SJCRH30 (cell line): Measurements from ENCODE around the gene HOXA7. TPM values are rescaled to one million over a fixed set of nuclear protein-coding genes. Genes with fewer than 3 reads are reported as not detected.

ENCODE experiments used
- DNase-seq, 2 experiments: peaks; one replicate each; pipeline ENCODE4 v3.0.0-alpha.2; 2015 to 2020
- H3K27ac ChIP-seq: fragments of 250-450 bp; sonication (Bioruptor Pico); 2 replicates; pipeline ENCODE4 v1.5.1; 2020; ENCODE audit warnings: mild to moderate bottlenecking, moderate library complexity
- H3K27me3 ChIP-seq: fragments of 250-450 bp; sonication (Bioruptor Pico); 2 replicates; pipeline ENCODE4 v1.5.1; 2020; ENCODE audit warnings: mild to moderate bottlenecking, moderate library complexity
- H3K36me3 ChIP-seq: fragments of 250-450 bp; sonication (Bioruptor Pico); 2 replicates; pipeline ENCODE4 v1.5.1; 2020; ENCODE audit warnings: mild to moderate bottlenecking, moderate library complexity
- H3K4me1 ChIP-seq: fragments of 250-450 bp; sonication (Bioruptor Pico); 2 replicates; pipeline ENCODE4 v1.5.1; 2020; ENCODE audit warnings: mild to moderate bottlenecking, moderate library complexity
- H3K4me3 ChIP-seq: fragments of 250-450 bp; sonication (Bioruptor Pico); 2 replicates; pipeline ENCODE4 v1.5.1; 2020; ENCODE audit warnings: mild to moderate bottlenecking, moderate library complexity
- H3K9me3 ChIP-seq: fragments of 250-450 bp; sonication (Bioruptor Pico); replicated peaks from 2 replicates; pipeline ENCODE4 v1.5.1; 2020; ENCODE audit warnings: mild to moderate bottlenecking, moderate library complexity
- total RNA-seq: library from RNA; depleted of rRNA; stranded (reverse); fragments of >200 nt; shearing (Covaris generic); gene quantifications from 2 replicates; pipeline ENCODE4 v1.2.3, GENCODE V29; 2014

The HOXA7 gene
- total RNA-seq, 1 experiment from 2014 or later, result 40.4 TPM

GRCh38 chr7:27148031-27148755 is 8.3 kb downstream of the HOXA7 start:
- Histone ChIP-seq H3K4me3 (no peak overlapping the region), H3K4me1 (no peaks in the 10 kb centered on the region), H3K9me3 (no peaks in the 10 kb centered on the region), H3K36me3 (no peaks in the 10 kb centered on the region), H3K27ac (no peak overlapping the region), H3K27me3 (no peaks in the 10 kb centered on the region)
- no peak for DNase-seq

- no peaks in the 10 kb centered on the region for H3K9me3 ChIP-seq
- no peaks in the 10 kb centered on the region for H3K27me3 ChIP-seq
- H3K27ac ChIP-seq, result no peak within 1 kb of the TSS
- no peak within 1 kb of the TSS for H3K4me3 ChIP-seq
- H3K36me3 ChIP-seq, result no peaks in the 10 kb centered on the region
- H3K4me1 ChIP-seq, result no peaks in the 10 kb centered on the region
- DNase-seq, result no peak
Measured at GRCh38 chr7:27147199-27148030, 9.1 kb downstream of the HOXA7 start, which contains the start of gene HOXA6. Gene HOXA6, minus strand, starts transcription at chr7:27147774. Its CDS starts 25 bp downstream, at chr7:27147749.

- H3K27me3 ChIP-seq, result no peaks in the 10 kb centered on the region
- no peaks in the 10 kb centered on the region for H3K4me1 ChIP-seq
- DNase-seq, result no peak
- H3K4me3 ChIP-seq, result no peak overlapping the region
- H3K36me3 ChIP-seq, result no peaks in the 10 kb centered on the region
- no peak overlapping the region for H3K27ac ChIP-seq
- no peaks in the 10 kb centered on the region for H3K9me3 ChIP-seq
Measured at GRCh38 chr7:27146491-27147198, 9.8 kb downstream of the HOXA7 start.

- Histone ChIP-seq H3K4me1 (no peaks in the 10 kb centered on the region), H3K4me3 (no peak overlapping the region), H3K9me3 (no peaks in the 10 kb centered on the region), H3K27ac (no peak overlapping the region), H3K27me3 (no peaks in the 10 kb centered on the region), H3K36me3 (no peaks in the 10 kb centered on the region)
- DNase-seq, result no peak
Measured at GRCh38 chr7:27145914-27146412, 10.5 kb downstream of the HOXA7 start.

GRCh38 chr7:27145165-27145913 is 11.1 kb downstream of the HOXA7 start:
- Histone ChIP-seq H3K4me3 (no peak overlapping the region), H3K4me1 (no peaks in the 10 kb centered on the region), H3K27me3 (no peaks in the 10 kb centered on the region), H3K9me3 (no peaks in the 10 kb centered on the region), H3K36me3 (no peaks in the 10 kb centered on the region), H3K27ac (no peak overlapping the region)
- no peak for DNase-seq

- H3K27me3 ChIP-seq, result no peaks in the 10 kb centered on the region
- H3K4me3 ChIP-seq, result no peak overlapping the region
- no peak for DNase-seq
- H3K36me3 ChIP-seq, result no peaks in the 10 kb centered on the region
- H3K9me3 ChIP-seq, result no peaks in the 10 kb centered on the region
- no peaks in the 10 kb centered on the region for H3K4me1 ChIP-seq
- H3K27ac ChIP-seq, result no peak overlapping the region
Measured at GRCh38 chr7:27144781-27145164, 11.7 kb downstream of the HOXA7 start.

GRCh38 chr7:27143950-27144780 is 12.3 kb downstream of the HOXA7 start:
- no peaks in the 10 kb centered on the region for H3K36me3 ChIP-seq
- peak overlapping the region; percentile 73; the same call in 1 of the 2 replicates for H3K4me3 ChIP-seq
- H3K27me3 ChIP-seq, result no peaks in the 10 kb centered on the region
- no peaks in the 10 kb centered on the region for H3K4me1 ChIP-seq
- DNase-seq, result no peak
- H3K9me3 ChIP-seq, result no peaks in the 10 kb centered on the region
- no peak overlapping the region for H3K27ac ChIP-seq

GRCh38 chr7:27143023-27143949 is 13.2 kb downstream of the HOXA7 start, which contains the start of gene HOXA5:
Gene HOXA5, minus strand, starts transcription at chr7:27143681. Its CDS starts 74 bp downstream, at chr7:27143607.
- Histone ChIP-seq H3K27me3 (no peaks in the 10 kb centered on the region), H3K9me3 (no peaks in the 10 kb centered on the region), H3K27ac (peak within 1 kb of the TSS; percentile 83), H3K4me1 (no peaks in the 10 kb centered on the region), H3K36me3 (no peaks in the 10 kb centered on the region), H3K4me3 (peak within 1 kb of the TSS; percentile 73)
- DNase-seq, result peak; percentile 91 to 95

GRCh38 chr7:27142580-27143022 is 13.9 kb downstream of the HOXA7 start:
- Histone ChIP-seq H3K36me3 (no peaks in the 10 kb centered on the region), H3K9me3 (no peaks in the 10 kb centered on the region), H3K27ac (peak overlapping the region; percentile 83), H3K4me1 (peaks cover 2% of the 10 kb centered on the region), H3K4me3 (peak overlapping the region; percentile 73), H3K27me3 (no peaks in the 10 kb centered on the region)
- peak in 1 of 2 experiments; percentile 73 for DNase-seq

GRCh38 chr7:27141923-27142579 is 14.4 kb downstream of the HOXA7 start:
- peak overlapping the region; percentile 83 for H3K27ac ChIP-seq
- H3K9me3 ChIP-seq, result no peaks in the 10 kb centered on the region
- no peaks in the 10 kb centered on the region for H3K27me3 ChIP-seq
- H3K36me3 ChIP-seq, result no peaks in the 10 kb centered on the region
- peak overlapping the region; percentile 73 for H3K4me3 ChIP-seq
- DNase-seq, result peak; percentile 78 to 87
- H3K4me1 ChIP-seq, result peaks cover 6% of the 10 kb centered on the region

- H3K9me3 ChIP-seq, result no peaks in the 10 kb centered on the region
- no peaks in the 10 kb centered on the region for H3K27me3 ChIP-seq
- no peaks in the 10 kb centered on the region for H3K36me3 ChIP-seq
- peak overlapping the region; percentile 83 for H3K27ac ChIP-seq
- H3K4me3 ChIP-seq, result peak overlapping the region; percentile 73
- H3K4me1 ChIP-seq, result peaks cover 6% of the 10 kb centered on the region
- DNase-seq, result no peak
Measured at GRCh38 chr7:27141137-27141922, 15.1 kb downstream of the HOXA7 start.
